Progenitor cell of endocrine pancreas (in vitro differentiated cells): Measurements from ENCODE around the gene TNFRSF1B. TPM values are rescaled to one million over a fixed set of nuclear protein-coding genes. Genes with fewer than 3 reads are reported as not detected.

ENCODE experiments used
- DNase-seq: peaks from one replicate; pipeline ENCODE4 v3.0.0; 2021; ENCODE audit warnings: low spot score; ENCODE audit not compliant: unreplicated experiment
- H3K27ac Mint-ChIP-seq: 2 replicates; pipeline ENCODE4 v1.8.0; 2021; ENCODE audit warnings: mild to moderate bottlenecking, moderate library complexity, mixed read lengths
- H3K27me3 Mint-ChIP-seq: 2 replicates; pipeline ENCODE4 v1.8.0; 2021; ENCODE audit warnings: mixed read lengths
- H3K36me3 Mint-ChIP-seq: 2 replicates; pipeline ENCODE4 v1.8.0; 2022; ENCODE audit warnings: mixed read lengths; ENCODE audit not compliant: insufficient read depth
- H3K4me1 Mint-ChIP-seq: 2 replicates; pipeline ENCODE4 v1.8.0; 2021; ENCODE audit warnings: low read depth, mixed read lengths
- H3K4me3 Mint-ChIP-seq: 2 replicates; pipeline ENCODE4 v1.8.0; 2021; ENCODE audit warnings: low read depth, mild to moderate bottlenecking, moderate library complexity, mixed read lengths
- H3K9me3 Mint-ChIP-seq: 2 replicates; pipeline ENCODE4 v1.8.0; 2021; ENCODE audit warnings: low read depth, mixed read lengths
- total RNA-seq: library from RNA; stranded (reverse); gene quantifications from 2 replicates; pipeline ENCODE4 v1.2.1, GENCODE V29; 2021
- TF ChIP-seq, protein P1 (sequence below): fragments of 200-600 bp; sonication (generic); IDR thresholded peaks from one replicate; pipeline ENCODE4 v1.5.0; 2021; ENCODE audit warnings: antibody characterized with exemption, mild to moderate bottlenecking; ENCODE audit not compliant: unreplicated experiment

The TNFRSF1B gene
- total RNA-seq, 1 donor from 2014 or later: not detected

DNA sequence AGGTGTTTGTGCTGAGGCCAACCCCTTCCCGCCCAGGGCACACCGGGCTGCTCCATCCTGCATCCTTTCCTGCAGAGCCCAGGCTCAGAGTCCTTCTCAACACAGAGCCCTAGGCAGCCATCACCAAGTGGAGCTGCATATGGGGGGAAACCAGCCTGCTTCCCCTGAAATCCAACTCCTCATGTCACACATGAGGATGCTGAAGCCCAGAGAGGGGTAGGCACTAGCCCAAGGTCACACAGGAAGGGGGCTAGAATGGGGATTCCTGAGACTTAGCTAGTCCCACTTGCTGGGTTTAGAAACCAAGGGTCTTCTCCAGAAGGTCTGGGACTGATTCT is 5.5 kb upstream of the TNFRSF1B start:
- Mint-ChIP-seq H3K27me3 (peaks cover 43% of the 10 kb centered on the region), H3K4me1 (peaks cover 1% of the 10 kb centered on the region), H3K27ac (no peak overlapping the region), H3K9me3 (no peaks in the 10 kb centered on the region), H3K36me3 (no peaks in the 10 kb centered on the region), H3K4me3 (no peak overlapping the region)
- TF ChIP-seq, protein P1, sequence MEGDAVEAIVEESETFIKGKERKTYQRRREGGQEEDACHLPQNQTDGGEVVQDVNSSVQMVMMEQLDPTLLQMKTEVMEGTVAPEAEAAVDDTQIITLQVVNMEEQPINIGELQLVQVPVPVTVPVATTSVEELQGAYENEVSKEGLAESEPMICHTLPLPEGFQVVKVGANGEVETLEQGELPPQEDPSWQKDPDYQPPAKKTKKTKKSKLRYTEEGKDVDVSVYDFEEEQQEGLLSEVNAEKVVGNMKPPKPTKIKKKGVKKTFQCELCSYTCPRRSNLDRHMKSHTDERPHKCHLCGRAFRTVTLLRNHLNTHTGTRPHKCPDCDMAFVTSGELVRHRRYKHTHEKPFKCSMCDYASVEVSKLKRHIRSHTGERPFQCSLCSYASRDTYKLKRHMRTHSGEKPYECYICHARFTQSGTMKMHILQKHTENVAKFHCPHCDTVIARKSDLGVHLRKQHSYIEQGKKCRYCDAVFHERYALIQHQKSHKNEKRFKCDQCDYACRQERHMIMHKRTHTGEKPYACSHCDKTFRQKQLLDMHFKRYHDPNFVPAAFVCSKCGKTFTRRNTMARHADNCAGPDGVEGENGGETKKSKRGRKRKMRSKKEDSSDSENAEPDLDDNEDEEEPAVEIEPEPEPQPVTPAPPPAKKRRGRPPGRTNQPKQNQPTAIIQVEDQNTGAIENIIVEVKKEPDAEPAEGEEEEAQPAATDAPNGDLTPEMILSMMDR: no peak
- no peak for DNase-seq

DNA sequence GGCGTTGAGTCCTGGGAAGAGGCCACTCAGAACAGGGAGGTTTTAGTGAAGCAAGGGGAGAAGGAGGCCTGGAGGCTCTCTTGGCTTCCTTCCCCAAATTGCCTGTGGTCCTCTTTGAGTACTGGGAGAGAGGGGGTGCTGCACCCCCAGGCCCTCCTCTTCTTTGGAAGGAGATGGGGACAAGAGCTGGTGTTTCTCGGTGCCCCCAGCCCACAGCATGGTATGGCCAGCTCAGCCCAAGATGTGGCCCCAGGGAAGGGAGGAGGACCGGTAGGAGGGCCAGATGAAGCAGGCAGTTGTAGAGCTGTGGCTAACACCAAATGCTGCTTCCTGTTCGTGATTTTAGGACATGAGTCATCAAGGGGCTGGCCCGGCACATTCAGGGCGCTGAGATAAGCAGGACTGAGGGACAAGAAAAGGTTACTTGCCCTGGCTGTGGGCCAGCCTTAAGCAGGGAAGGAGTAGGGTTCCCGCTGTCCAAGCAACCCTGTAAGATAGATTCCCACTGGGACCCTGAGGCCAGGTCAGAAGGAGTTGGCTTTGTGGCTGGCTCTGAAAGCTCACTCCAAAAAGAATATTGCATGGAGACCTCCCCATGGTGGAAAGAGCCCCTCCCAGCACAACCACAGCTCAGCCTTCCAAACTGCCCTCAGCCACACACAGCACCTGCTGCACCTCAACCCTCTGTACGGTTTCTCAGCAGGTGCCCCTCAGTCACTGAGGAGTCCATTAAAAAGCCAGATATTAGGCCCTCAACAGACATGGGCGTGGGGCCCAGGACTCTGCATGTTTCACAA is 4.9 kb upstream of the TNFRSF1B start:
- no peak for DNase-seq
- TF ChIP-seq, protein P1: no peak
- Mint-ChIP-seq H3K27ac (no peak overlapping the region), H3K4me3 (no peak overlapping the region), H3K9me3 (no peaks in the 10 kb centered on the region), H3K27me3 (peaks cover 46% of the 10 kb centered on the region), H3K4me1 (peaks cover 1% of the 10 kb centered on the region), H3K36me3 (no peaks in the 10 kb centered on the region)

DNA sequence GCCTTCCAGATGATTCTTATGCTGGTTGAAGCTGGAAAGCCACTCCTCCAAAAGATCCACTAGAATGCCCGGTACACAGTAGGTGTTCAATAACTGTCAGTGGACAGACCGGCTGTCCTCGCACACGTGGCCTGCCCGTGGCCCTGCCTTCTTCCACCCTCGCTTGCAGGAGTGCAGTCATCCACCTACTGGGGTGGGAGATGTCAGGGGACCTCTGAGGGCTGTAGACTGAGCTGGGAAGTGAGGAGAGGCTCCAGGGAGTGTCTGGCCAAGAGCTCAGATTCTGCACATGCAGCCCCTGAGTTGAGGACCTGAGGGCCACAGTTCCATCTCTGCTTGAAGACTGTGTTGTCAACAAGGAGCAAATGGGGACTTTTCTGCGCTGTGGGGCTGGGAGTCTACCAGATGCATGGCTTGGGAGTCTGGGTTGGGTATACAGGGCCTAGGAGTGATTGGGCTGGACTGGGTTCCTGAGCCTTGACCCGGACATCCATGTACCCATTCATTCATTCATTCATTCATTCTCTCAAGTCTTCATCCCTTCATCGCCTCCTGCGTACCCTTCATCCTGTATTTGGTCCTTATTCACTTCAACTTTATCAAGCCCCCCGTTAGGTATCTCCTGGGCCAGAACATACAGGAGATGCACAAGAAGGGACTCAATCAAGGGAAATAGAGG is 4.2 kb upstream of the TNFRSF1B start:
- no peak overlapping the region for H3K4me3 Mint-ChIP-seq
- TF ChIP-seq, protein P1: no peak
- H3K27ac Mint-ChIP-seq: no peak overlapping the region
- no peaks in the 10 kb centered on the region for H3K36me3 Mint-ChIP-seq
- H3K27me3 Mint-ChIP-seq: peaks cover 45% of the 10 kb centered on the region
- DNase-seq: no peak
- H3K4me1 Mint-ChIP-seq: peaks cover 3% of the 10 kb centered on the region
- no peaks in the 10 kb centered on the region for H3K9me3 Mint-ChIP-seq

DNA sequence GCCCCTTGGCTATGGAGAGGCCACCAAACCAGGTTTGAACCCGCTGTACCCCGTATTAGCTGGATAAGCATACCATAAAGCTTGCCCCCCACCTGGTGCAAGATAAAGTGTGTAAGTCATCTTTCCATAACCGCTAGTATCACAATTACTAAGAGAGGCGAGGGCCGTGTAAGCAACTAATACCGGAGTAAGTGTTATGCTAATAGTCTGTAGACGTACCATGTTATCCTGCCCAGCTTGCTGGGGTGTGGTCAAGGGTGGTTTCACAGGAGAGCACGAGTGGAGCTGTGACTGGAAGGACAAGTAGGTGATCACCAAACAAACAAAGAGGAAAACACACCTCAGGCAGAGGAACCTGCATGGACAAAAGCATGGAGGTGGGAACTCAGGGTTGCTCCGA is 3.6 kb upstream of the TNFRSF1B start:
- TF ChIP-seq, protein P1: no peak
- Mint-ChIP-seq H3K4me1 (peaks cover 1% of the 10 kb centered on the region), H3K27ac (no peak overlapping the region), H3K36me3 (no peaks in the 10 kb centered on the region), H3K9me3 (no peaks in the 10 kb centered on the region), H3K4me3 (no peak overlapping the region), H3K27me3 (peaks cover 49% of the 10 kb centered on the region)
- no peak for DNase-seq

DNA sequence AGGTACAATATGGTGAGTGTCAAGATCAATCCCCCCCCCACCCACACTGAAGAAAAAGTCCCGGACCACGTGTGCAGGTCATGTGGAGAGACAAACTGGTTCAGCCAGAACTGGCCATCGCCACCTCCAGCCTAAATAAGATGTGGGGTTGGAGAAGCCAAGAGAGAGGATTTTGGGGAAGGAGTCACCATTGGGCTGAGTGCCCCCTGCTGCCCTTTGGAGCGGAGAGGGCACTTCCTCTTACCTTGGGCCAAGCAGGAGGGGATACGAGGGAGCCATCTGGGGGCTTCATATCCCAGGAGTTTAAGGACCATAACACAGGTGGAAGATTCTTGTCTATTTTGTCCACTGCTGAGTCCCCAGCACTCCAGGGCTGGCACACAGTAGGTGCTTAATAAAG is 2.6 kb upstream of the TNFRSF1B start:
- Mint-ChIP-seq H3K27me3 (peaks cover 55% of the 10 kb centered on the region), H3K36me3 (no peaks in the 10 kb centered on the region), H3K9me3 (no peaks in the 10 kb centered on the region), H3K4me1 (peaks cover 1% of the 10 kb centered on the region), H3K27ac (no peak overlapping the region), H3K4me3 (no peak overlapping the region)
- TF ChIP-seq, protein P1: no peak
- no peak for DNase-seq
